Measurements from ENCODE around the gene NFIC. TPM values are rescaled to one million over a fixed set of nuclear protein-coding genes. Genes with fewer than 3 reads are reported as not detected.

NFIC gene
- total and polyA plus RNA-seq, 4 donors: 12.8 to 100 (median 75.1) TPM

DNA sequence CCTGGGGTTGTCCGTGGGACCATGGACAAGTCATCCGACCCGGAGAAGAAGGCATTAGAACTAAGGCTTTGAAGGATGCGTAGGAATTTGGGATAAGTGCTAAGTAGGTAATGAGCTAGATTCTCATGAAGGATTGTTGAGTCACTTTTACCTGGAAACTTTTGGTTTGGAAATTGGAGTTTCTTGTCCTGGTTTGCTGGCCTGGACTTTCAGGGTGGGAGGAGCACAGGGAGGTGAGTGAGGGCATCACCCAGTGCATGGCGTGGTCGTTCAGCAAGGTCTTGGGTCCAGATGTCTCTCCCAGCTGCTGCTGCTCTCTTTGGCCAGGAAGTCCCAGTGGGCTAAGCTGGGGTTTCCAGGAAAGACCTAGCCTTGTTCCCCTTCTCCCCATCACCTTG is 7.6 kb downstream of the NFIC start (continued):
- TF ChIP-seq, protein P1, sequence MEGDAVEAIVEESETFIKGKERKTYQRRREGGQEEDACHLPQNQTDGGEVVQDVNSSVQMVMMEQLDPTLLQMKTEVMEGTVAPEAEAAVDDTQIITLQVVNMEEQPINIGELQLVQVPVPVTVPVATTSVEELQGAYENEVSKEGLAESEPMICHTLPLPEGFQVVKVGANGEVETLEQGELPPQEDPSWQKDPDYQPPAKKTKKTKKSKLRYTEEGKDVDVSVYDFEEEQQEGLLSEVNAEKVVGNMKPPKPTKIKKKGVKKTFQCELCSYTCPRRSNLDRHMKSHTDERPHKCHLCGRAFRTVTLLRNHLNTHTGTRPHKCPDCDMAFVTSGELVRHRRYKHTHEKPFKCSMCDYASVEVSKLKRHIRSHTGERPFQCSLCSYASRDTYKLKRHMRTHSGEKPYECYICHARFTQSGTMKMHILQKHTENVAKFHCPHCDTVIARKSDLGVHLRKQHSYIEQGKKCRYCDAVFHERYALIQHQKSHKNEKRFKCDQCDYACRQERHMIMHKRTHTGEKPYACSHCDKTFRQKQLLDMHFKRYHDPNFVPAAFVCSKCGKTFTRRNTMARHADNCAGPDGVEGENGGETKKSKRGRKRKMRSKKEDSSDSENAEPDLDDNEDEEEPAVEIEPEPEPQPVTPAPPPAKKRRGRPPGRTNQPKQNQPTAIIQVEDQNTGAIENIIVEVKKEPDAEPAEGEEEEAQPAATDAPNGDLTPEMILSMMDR (IDR thresholded peaks at IDR 0.05; ENCODE audit: low read depth, low read length, missing input control): no peak
- no peak for TF ChIP-seq FOXA2 (IDR thresholded peaks at IDR 0.05)
- no peak for TF ChIP-seq GABPA (IDR thresholded peaks at IDR 0.05 in 1 of 2, conservative IDR thresholded peaks at IDR 0.05 in 1 of 2)

DNA sequence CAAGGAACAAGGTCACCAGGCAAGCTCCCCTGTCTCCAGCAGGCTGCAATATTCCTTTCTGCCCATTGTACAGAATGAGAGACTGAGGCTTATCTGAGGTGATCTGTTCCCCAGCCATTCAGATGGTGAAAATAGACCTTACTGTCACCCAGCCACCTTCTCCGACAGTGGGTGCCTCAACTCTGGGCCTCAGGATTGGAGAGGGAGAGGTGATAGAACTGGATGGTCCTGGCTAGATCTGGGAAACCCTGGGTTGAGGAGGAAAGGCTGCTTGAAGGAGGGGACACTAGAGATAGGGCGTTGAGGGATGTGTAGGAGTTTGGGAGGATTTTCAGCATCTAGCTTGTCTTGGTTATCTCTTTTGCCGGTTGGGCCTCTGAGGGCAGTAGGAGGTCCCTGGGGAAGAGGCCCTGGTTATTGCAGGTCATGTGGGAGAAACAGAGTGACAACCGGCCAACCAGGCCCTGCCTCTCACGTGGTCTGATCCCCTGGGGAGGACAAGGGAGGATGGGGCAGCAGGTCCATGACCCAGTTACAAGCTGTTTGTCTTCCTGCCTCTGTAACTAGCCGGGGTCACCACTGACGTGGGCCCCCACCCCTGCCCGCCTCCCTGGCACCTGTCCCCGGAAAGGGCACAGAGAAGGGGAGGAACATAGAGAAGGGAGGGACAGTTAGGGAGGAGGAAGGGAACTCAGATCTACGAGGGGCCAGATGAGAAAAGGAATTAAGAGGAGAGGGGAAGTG is 8.2 kb downstream of the NFIC start:
- H3K9ac ChIP-seq (ENCODE audit: low read depth in 1 of 2, low read length in 2 of 2): peak overlapping the region in 1 of 2 donors; percentile 88
- no peaks in the 10 kb centered on the region for H3K36me3 ChIP-seq (ENCODE audit: control insufficient read depth in 4 of 4, insufficient read depth in 3 of 4, low read depth in 1 of 4, low read length in 3 of 4)
- peak overlapping the region in 1 of 3 donors; percentile 22 for H3K4me3 ChIP-seq (ENCODE audit: low read depth in 1 of 3, low read length in 3 of 3)
- H3K4me1 ChIP-seq (ENCODE audit: control insufficient read depth in 4 of 4, insufficient read depth in 4 of 4, low read length in 3 of 4): peaks cover 8 to 67% (median 45%) of the 10 kb centered on the region in 4 donors
- no peak for TF ChIP-seq NR2F2 (IDR thresholded peaks at IDR 0.05)
- no peak for TF ChIP-seq TAF1 (conservative IDR thresholded peaks at IDR 0.05)
- peak in 1 of 2 donors; percentile 65 for TF ChIP-seq RAD21 (IDR thresholded peaks at IDR 0.05)
- peak; percentile 68 for TF ChIP-seq FOXA2 (IDR thresholded peaks at IDR 0.05)
- peak; percentile 94 for TF ChIP-seq SP1 (IDR thresholded peaks at IDR 0.05)
- TF ChIP-seq, protein P2, sequence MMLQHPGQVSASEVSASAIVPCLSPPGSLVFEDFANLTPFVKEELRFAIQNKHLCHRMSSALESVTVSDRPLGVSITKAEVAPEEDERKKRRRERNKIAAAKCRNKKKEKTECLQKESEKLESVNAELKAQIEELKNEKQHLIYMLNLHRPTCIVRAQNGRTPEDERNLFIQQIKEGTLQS (IDR thresholded peaks at IDR 0.05): peak; percentile 63
- peak; percentile 21 for TF ChIP-seq YY1 (IDR thresholded peaks at IDR 0.05)
- no peak for TF ChIP-seq FOXA1 (IDR thresholded peaks at IDR 0.05)
- TF ChIP-seq RXRA (IDR thresholded peaks at IDR 0.05): peak; percentile 97 to 99
- peak in 1 of 2 donors; percentile 73 for TF ChIP-seq EGR1 (IDR thresholded peaks at IDR 0.05; ENCODE audit: low read depth in 2 of 2)
- TF ChIP-seq HNF4A (conservative IDR thresholded peaks at IDR 0.05): peak; percentile 70 to 79
- TF ChIP-seq JUND (IDR thresholded peaks at IDR 0.05): peak in 1 of 2 donors; percentile 41
- TF ChIP-seq, protein P3, sequence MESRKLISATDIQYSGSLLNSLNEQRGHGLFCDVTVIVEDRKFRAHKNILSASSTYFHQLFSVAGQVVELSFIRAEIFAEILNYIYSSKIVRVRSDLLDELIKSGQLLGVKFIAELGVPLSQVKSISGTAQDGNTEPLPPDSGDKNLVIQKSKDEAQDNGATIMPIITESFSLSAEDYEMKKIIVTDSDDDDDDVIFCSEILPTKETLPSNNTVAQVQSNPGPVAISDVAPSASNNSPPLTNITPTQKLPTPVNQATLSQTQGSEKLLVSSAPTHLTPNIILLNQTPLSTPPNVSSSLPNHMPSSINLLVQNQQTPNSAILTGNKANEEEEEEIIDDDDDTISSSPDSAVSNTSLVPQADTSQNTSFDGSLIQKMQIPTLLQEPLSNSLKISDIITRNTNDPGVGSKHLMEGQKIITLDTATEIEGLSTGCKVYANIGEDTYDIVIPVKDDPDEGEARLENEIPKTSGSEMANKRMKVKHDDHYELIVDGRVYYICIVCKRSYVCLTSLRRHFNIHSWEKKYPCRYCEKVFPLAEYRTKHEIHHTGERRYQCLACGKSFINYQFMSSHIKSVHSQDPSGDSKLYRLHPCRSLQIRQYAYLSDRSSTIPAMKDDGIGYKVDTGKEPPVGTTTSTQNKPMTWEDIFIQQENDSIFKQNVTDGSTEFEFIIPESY (IDR thresholded peaks at IDR 0.05): peak; percentile 73
- TF ChIP-seq, protein P1 (IDR thresholded peaks at IDR 0.05; ENCODE audit: low read depth, low read length, missing input control): no peak
- TF ChIP-seq HNF4G (IDR thresholded peaks at IDR 0.05): peak; percentile 44
- TF ChIP-seq GABPA (IDR thresholded peaks at IDR 0.05 in 1 of 2, conservative IDR thresholded peaks at IDR 0.05 in 1 of 2): no peak
- TF ChIP-seq, protein P4, sequence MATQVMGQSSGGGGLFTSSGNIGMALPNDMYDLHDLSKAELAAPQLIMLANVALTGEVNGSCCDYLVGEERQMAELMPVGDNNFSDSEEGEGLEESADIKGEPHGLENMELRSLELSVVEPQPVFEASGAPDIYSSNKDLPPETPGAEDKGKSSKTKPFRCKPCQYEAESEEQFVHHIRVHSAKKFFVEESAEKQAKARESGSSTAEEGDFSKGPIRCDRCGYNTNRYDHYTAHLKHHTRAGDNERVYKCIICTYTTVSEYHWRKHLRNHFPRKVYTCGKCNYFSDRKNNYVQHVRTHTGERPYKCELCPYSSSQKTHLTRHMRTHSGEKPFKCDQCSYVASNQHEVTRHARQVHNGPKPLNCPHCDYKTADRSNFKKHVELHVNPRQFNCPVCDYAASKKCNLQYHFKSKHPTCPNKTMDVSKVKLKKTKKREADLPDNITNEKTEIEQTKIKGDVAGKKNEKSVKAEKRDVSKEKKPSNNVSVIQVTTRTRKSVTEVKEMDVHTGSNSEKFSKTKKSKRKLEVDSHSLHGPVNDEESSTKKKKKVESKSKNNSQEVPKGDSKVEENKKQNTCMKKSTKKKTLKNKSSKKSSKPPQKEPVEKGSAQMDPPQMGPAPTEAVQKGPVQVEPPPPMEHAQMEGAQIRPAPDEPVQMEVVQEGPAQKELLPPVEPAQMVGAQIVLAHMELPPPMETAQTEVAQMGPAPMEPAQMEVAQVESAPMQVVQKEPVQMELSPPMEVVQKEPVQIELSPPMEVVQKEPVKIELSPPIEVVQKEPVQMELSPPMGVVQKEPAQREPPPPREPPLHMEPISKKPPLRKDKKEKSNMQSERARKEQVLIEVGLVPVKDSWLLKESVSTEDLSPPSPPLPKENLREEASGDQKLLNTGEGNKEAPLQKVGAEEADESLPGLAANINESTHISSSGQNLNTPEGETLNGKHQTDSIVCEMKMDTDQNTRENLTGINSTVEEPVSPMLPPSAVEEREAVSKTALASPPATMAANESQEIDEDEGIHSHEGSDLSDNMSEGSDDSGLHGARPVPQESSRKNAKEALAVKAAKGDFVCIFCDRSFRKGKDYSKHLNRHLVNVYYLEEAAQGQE (IDR thresholded peaks at IDR 0.05): peak; percentile 12
- TF ChIP-seq, protein P5, sequence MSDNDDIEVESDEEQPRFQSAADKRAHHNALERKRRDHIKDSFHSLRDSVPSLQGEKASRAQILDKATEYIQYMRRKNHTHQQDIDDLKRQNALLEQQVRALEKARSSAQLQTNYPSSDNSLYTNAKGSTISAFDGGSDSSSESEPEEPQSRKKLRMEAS (IDR thresholded peaks at IDR 0.05): peak; percentile 87
- no peaks in the 10 kb centered on the region for H3K9me3 ChIP-seq (ENCODE audit: control insufficient read depth in 4 of 4, low read length in 3 of 4)
- WGBS: 21% methylated on average over 10 of the region's 10 CpGs
- no peaks in the 10 kb centered on the region for H3K27me3 ChIP-seq (ENCODE audit: control insufficient read depth in 4 of 4, insufficient read depth in 4 of 4, low read length in 3 of 4)
- H3K27ac ChIP-seq (ENCODE audit: low read depth in 1 of 2, low read length in 2 of 2): peak overlapping the region; percentile 97 to 99
- DNase-seq (ENCODE audit: low spot score): peak; percentile 51
